GM21423 (cell line): Measurements from ENCODE around the gene DSCAML1.

Experiments
- ATAC-seq: cut with Tn5 transposase; IDR thresholded peaks from one replicate; pipeline ENCODE4 v1.9.1; 2021; ENCODE audit warnings: mild to moderate bottlenecking, moderate library complexity; ENCODE audit not compliant: unreplicated experiment

DSCAML1 gene

DNA sequence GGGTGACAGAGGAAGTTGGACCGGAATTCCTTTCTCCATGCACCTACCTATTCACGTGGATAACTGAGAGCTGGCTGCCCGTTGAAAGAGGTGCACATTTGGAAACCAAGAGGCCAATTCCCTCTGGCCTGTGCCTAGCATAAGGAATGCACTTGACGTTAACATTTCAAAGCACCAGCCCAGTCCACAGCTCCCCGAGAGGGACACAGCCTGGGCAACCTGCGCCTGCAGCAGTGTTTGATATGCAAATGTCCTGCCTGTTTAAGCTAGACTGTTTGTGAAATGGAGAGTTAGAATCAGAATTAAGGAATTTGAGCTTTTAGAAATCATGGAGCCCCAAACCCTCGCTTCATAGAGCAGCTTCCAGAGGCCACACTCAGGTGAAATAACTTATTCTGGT is 126.1 kb downstream of the DSCAML1 start:
- no peak for ATAC-seq

DNA sequence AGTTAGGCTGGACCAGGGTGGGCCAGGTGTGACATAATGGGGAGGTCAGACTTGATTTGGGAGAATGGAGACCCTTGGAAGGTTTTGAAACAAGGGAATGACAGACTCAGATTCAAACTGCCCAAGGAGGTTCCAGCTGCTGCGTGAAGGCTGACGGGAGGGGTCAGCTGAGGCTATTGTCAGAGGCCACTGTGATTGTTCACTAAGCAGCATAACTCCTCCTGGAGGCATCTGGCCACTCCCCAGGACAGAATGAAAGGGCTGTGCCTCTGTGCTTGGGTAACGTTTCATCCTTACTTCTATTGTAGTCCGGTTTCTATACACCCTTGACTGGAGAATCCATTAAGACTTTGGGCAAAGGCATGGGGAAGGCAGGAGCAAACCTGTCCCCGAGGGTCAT is 126.6 kb downstream of the DSCAML1 start:
- no peak for ATAC-seq

DNA sequence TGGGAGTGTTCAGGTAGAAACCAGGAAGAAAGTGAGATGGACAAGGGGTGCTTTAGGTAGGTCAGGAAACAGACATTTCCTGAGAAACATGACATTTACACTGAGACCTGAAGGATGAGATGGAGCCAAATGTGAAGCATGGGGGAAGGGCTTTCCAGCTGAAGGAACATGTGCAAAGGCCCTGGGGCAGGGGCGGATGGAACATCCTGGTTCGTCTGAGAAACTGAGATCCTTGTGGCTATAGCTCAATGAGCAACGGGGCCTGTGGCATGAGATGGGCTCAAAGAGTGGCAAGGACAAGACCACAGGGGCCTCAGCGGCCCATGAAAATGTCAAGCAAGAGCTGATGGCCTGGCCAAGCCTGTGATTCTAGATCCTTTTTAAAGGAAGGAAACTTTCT is 127.4 kb downstream of the DSCAML1 start:
- no peak for ATAC-seq

DNA sequence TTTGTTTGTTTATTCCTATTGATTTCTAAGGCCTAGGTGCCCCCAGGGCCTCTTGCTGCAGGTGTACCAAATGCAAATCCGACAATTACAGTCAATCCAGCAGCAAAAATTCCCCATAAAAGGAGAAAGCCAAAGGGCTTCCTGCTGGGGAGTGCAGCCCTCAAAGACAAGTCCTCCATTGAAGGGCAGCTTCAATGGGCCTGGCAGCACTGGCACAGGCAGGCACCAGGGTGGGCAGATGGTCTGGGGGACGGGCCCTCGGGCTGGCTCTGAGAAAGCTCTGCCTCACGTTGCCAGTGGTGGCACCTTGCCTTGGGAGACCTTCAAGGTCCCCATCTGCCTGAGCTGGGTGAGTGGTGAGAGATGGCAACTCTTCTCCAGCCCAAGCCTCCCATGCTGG is 128.0 kb downstream of the DSCAML1 start:
- ATAC-seq, result no peak

DNA sequence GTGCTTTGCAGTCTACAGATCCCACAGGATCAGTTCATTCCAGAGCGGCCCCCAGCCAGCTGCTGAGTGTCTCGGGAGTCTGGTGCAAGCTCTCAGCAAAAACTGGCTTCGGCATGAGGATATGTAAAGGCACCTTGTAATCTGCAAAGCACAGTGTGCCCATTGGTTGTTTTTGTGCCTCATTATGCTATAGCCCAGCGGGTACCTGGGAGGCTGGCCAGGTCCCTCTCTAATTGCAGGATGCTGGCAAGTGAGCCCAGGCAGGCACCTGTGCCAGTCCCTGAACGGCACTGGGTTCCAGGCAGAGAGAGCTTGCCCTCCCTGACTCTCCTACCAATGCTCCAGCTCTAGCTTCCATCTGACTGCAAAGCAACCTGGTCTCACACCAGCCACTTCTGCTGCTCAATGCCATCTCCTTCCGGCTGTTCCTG is 128.7 kb downstream of the DSCAML1 start:
- no peak for ATAC-seq

DNA sequence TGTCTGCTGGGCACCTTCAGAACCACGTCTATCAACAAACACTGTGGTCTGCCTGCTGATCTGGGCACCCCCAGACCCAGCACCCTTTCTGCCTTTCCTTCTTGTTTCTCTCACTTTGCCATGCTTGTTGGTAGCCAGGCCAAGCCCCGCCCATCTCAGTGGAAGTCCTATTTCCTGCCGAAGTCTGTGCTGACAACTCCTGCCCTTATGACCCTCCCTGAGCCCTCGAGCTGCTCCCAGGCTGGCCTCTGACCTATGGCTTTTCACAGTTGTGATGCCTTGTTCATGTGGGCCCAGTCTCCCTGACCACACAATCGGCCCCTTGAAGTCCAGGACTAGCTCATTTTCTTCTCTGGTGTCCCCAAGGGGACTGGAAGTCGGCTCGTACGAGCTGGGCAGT is 132.1 kb downstream of the DSCAML1 start:
- ATAC-seq, result no peak

DNA sequence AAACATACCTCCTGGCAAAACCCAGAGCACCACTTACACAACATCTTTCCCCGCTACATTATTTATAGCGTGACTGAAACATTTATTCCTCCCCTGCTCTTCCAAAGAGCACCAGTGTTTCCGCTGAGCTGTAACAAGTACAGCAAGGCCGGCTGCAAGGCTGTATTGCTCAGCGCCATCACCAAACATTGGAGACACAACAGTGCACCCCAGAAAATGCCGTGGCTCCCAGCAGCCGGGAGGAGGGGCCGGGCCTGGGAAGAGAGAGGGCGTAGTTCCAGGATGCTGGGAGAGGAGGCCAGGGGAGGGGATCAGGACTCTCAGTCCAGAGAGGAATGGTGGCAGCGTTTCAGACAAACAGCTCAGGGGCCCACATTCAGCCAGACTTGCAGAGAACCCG is 133.2 kb downstream of the DSCAML1 start:
- ATAC-seq, result no peak

DNA sequence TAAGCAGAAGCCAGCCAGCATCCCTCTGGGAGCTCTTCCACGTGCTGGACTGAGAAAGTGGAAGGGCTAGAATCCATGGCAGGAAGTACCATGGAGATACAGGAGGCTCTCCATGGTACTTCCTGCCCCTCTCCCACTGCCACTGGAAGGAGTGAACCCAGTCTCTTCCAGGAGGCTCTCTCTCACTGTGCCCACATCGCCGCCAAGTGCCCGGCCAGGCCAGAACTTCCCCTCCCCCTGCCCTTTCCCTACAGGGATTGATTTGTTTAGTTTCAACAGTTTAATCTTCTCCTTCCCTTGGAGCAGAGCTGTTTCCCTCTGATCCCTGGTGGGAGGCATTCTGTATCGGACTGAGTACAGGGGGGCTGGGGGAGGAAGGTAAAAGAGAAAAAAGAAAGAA is 133.6 kb downstream of the DSCAML1 start:
- ATAC-seq, result no peak

DNA sequence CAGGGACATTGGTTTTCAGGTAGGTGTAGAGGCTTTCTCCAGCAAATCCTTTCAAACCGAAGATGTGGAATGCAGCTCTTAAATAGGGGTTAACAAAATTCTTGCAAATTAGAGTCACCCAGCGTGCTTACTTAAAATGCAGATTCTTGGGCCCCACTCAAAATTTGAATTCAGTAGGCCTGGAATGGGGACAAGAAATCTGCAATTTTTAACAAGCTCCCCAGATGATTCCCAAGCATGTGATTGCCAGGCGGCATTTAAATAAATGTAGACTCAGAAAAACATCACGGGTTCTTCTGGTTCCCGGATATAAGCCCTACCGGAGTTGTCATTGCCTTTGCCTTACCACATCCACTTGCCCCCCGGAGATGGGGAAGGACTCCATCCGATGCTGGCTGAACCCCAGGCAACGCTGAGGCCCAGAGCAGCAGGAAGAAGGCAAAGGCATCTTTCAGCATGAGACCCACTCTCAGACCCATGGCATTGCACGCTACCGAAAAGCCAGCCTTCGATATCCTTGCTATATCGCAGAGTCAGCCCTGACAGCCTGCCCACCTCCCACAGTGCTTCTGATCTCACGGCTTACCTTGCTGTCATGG is 134.2 kb downstream of the DSCAML1 start:
- no peak for ATAC-seq

DNA sequence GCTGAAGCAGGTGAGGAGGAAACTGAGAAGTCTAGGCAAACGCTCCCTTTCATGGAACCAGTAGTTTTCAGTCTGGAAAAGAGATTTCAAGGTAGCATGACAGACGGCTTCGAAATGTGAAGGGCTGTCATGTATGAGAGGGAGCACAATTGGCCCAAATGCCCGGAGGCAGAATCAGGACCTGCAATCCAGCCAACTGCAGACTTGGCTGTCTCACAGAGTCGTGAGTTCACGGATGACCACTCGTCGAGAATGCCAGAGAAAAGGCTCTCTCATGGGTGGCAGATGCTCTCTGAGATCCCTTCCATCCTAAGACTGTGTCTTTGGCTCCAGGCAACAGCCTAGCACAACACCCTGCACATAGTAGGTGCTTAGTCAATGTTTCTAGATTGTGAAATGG is 134.8 kb downstream of the DSCAML1 start:
- ATAC-seq, result no peak

DNA sequence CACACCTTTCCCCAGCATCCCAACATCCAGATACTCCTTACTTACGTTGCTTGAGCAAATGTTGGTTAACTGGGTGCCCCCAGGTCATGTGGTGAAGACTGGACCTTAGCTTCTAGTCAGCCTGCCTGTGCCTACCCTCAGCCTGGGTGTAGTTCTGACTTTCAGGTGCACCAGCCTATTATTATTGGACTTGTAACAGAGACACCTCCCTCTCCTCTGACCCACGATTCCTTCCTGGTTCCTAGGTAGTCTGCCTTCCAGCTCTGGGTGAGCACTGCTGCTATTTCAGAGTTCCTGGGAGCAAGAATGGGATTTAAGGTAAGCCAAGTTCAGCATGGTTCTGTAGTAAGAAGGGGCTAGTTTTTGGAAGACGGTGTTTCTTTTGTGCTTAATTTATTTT is 138.2 kb downstream of the DSCAML1 start:
- ATAC-seq, result no peak

DNA sequence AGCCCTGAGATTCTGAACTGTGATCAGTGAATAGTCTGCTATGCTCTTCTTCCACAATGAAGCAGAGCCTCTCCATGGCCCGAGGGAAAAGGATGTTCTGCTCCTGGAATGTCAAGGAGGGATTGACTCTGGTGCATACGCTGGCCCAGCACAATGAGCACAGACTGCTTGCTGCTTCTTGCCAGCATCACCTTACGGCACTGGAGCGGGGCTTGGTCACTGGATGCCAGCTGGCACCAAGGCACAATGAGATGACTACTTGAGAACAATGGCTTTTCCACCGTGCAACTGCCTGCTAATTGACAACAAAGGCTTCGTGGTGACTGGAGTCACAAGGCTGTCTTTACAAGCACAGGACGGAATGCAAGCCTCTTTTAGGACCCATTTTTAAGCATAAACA is 139.2 kb downstream of the DSCAML1 start:
- ATAC-seq, result no peak

DNA sequence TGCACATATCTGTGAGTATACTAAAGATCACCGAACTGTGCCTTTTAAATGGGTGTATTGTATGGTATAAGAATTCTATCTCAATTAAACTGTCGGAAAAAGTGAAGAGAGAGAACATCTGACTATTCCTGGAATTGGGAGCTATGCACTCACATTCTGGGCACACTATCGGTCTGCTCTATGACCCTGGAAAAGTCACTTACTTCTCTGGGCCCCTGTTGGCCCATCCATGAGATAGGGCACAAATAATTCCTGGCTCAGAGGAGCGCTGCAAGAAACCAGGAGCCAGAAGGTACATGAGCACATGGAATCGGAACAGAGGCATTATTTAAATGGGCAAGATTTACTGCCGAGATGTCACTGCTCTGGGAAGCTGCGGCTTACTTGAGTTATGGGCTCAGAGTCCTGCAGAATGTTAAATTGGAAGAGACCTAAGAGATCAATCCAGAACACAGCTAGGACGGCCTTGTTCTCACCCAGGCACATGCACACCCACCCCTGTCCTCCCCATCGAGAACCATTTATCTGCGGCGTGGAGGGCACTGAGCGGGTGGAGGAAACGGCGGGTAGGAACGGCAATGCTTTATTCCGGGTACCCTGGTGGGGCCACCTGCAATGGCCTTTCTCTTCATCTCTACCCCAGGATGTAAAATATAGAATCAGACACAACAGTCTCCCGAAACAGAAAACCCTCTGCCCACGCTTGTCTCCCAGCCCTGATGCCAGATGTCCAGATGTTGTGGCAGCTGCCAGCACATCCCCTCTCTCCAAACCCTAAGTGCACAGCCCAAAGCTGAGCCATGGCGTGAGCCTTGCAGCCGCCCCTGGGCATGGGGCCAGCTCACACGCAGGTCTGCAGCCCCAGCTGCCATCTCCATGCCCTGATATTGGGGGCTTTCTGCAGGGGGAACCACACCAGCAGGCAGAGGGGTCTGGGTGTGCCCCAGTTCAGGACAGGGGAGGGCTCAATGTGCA is 142.4 kb downstream of the DSCAML1 start:
- ATAC-seq, result no peak

DNA sequence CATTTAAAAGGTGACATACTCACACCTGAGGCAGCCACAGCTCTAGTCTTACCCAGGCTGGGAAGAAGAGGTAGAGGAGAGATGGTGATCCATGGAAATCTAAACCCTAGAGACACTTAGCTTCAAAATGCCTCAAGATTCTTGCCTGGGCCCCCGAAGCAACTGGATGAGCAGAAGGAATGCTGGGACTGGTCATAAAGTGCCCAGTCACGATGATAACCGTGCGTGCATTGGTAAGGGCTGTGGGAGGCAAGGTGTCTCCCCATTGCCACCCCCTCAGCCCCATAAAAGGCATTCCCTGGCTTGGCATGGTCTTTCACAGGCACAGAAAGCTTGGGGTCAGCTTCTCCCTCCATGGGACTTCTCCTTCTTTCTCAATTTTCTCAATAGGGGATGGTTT is 144.5 kb downstream of the DSCAML1 start:
- ATAC-seq, result no peak

DNA sequence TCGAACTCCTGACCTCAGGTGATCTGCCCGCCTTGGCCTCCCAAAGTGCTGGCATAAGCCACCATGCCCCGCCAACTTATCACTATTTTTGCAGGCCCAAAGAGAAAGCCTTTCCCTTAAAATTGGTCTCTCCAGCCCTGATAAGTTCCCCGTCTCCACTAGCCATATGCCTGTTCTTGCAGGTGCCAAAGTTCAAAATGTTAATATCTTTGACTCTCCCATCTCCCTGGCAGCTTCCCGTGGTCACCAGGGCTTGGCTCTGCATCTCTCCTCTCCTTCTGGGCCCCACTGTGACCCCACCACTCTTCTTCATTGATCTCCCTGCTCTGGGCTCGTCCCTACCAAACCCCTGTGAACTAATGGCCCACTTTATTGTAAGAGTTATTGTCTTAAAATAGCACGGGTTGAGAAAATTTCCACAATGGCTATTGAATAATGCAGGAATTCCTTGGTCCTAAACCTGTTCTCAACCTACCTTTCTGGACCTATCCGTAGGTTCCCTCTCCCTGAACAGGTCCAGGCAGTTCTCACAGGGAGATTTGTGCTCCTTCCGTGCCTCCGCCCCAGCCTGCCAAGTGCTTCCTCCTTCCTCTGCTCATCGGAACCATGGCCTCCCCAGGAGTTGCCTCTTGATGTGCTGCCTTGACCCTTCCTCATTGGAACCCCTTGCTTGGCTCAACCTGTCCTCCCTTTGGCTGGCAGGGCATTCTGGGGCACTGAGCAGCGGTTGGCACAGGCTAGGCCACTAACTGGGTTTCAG is 147.5 kb downstream of the DSCAML1 start:
- no peak for ATAC-seq

DNA sequence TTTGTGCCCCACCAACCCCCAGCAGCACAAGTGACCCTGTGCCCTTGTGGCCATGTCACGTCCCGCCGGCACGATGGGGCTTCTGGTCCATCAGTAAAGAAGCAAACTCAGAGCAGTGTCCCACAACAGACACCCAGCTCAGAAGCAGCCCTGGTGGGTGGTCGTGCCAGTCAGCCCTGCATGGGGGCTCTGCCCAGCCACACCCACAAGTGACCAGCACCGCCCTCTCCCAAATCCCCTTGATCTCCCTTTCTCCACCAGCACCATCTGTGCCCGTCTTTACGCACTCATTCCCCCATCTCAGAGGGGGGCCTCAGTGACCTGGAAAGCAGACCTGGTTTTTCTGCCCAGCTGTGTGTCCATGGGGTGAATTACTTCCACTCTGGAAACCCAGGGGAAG is 149.1 kb downstream of the DSCAML1 start:
- no peak for ATAC-seq

DNA sequence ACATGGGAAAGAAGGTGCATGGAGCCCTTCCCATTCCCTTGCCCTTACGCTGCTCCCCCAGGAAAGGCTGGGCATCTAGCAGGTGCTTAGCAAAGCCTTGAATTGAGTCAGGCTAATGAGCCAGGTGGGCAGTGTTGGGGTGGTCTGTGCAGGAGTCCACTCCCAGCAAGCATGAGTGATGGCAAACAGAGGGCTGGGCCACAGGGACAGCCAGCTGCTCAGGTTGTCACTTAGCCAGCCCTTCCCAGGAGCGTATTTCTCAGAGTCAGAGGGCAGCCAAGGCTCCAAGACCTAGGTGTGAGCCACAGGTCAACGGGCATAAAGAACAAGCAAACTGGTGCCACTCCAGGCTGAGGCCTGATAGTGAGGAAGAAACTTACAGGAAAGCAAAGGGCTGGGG is 149.8 kb downstream of the DSCAML1 start:
- ATAC-seq, result no peak

DNA sequence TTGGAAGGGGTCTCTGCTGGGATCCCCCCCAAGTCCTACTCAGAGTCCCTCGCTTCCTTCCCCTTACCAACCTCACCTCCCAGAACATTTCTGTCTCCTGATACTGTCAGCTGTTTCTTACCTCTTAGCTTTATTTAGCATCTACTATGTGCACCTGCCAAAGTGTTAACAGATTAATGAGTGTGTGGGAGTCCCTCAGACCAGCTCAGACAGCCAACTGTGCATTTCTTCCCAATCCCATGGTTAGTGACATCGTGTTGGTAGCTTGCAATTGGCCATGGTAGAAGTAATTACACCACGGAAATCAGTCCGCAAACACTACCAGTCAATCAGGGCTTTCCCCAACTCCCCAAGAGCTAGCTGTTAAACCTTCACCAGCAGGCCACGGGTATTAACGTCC is 150.6 kb downstream of the DSCAML1 start:
- ATAC-seq, result no peak

DNA sequence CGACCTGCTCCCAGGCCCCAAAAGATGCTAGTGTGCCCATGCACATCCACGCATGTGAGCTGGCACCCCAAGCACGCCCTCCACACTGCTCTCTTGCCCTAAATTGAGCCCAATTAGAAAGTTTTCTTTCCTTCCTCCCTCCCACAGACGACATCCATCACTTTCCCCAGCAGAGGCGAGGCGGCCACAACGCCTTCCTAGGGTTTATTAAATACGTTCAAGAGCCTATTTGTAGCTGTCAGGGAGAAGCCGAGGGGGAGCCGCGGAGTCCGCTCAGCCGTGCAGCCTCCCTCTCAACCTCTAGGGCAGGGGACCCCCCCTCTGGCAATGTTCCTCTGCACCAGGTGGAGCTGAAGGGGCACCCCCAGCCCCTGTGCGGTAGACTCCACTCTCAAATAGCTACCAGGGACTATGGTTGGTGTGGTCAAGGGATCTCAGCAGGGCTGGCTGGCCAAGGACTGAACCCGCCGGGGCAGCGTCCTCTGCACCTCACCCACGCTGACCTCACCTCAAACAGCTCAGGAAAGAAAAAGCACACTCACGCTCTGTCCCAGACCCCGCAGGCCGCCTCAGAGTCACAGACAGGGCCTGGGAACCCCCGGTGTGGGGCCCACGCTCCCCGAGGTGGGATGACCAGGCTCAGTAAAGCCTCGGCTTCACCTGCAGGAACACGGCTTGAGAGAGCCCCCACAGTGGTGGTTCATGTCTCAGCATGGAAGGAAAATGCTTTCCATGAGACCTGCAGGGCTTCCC is 152.4 kb downstream of the DSCAML1 start:
- ATAC-seq, result no peak

DNA sequence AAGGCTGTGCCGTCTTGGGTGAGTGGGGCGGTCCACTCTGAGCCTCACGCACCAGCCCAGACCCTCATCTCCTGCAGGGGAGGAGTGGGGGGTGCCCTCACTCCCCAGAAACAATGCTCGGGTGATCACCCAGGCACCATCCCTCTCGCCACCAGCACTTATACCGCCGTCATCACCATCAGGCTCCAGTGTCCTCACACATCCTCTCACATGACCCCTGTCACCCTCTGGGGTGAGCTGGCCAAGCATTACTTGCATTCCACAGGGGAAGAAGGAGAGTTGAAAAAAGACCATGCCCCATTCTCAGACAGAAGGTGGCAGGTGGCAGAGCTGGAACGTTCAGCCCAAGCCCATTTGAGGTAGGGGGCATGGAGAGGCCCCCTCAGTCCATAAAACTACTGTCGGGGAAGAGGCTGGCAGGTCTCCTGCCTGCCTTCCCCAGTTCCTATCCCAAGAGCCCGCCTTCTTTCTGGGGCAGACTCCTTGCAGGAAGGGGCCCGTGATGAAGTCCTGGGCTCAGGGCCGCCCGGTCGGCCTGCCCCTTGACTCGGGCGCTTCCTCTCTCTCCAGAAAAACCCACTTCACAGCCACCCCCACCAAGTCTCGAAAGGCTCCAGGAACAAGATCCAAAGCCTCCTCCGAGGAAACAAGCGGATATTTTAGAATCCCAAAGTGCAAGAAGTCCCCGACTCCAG is 153.3 kb downstream of the DSCAML1 start:
- ATAC-seq, result no peak
